K562 (cell line): ENCODE measurements around the gene NDN. TPM values are rescaled to one million over a fixed set of nuclear protein-coding genes. Genes with fewer than 3 reads are reported as not detected.

Experiments
- CBX2 ChIP-seq: fragments of 200-600 bp; sonication (generic); IDR thresholded peaks from one replicate; pipeline ENCODE4 v1.6.1; 2012; ENCODE audit warnings: mild to moderate bottlenecking, low read length, inconsistent platforms; ENCODE audit not compliant: insufficient read depth, poor library complexity, severe bottlenecking
- CHCHD3 ChIP-seq: fragments of 250-450 bp; sonication (Bioruptor Pico); IDR thresholded peaks from 2 replicates; pipeline ENCODE4 v2.1.2; 2022; ENCODE audit warnings: mild to moderate bottlenecking
- CXXC5 ChIP-seq: fragments of 250-450 bp; sonication (Bioruptor Pico); IDR thresholded peaks from 2 replicates; pipeline ENCODE4 v1.8.0; 2022; ENCODE audit warnings: inconsistent platforms, mild to moderate bottlenecking, moderate library complexity
- DPF2 ChIP-seq: fragments of 450-650 bp; IDR thresholded peaks from 2 replicates; pipeline ENCODE4 v1.6.1; 2016
- E2F3 ChIP-seq: fragments of 250-450 bp; sonication (Bioruptor Pico); IDR thresholded peaks from 2 replicates; pipeline ENCODE4 v1.4.0; 2020; ENCODE audit warnings: mild to moderate bottlenecking
- ELF2 ChIP-seq: fragments of 250-450 bp; sonication (Bioruptor Pico); IDR thresholded peaks from 2 replicates; pipeline ENCODE4 v1.5.0; 2021; ENCODE audit warnings: mild to moderate bottlenecking
- ELK1 ChIP-seq: sonication (generic); formaldehyde crosslinking; IDR thresholded peaks from 2 replicates; pipeline ENCODE4 v1.8.1; 2022; ENCODE audit warnings: missing genetic modification reagents
- EP400 ChIP-seq: fragments of 450-650 bp; IDR thresholded peaks from 2 replicates; pipeline ENCODE4 v1.6.1; 2017; ENCODE audit warnings: antibody characterized with exemption, mild to moderate bottlenecking, moderate library complexity
- FOS ChIP-seq: IDR thresholded peaks from 3 replicates; pipeline ENCODE4 v1.6.1; 2011; ENCODE audit not compliant: insufficient read length; ENCODE audit errors: extremely low read depth
- FOSL1 ChIP-seq: fragments of 200-800 bp; sonication (Bioruptor generic); conservative IDR thresholded peaks from 2 replicates; pipeline ENCODE4 v1.6.1; 2016; ENCODE audit warnings: missing genetic modification characterization, missing compliant biosample characterization
- MED1 ChIP-seq: sonication (generic); formaldehyde crosslinking; IDR thresholded peaks from 2 replicates; pipeline ENCODE4 v1.8.1; 2023; ENCODE audit warnings: missing genetic modification reagents, borderline replicate concordance
- NR2F6 ChIP-seq: fragments of 450-650 bp; formaldehyde crosslinking; IDR thresholded peaks from 2 replicates; pipeline ENCODE4 v1.4.0; 2020; ENCODE audit warnings: mild to moderate bottlenecking
- POLR2A ChIP-seq: fragments of 450-650 bp; conservative IDR thresholded peaks from 2 replicates; pipeline ENCODE4 v1.6.1; 2016
- POU5F1 ChIP-seq: fragments of 150-350 bp; IDR thresholded peaks from 2 replicates; pipeline ENCODE4 v1.6.1; 2014; ENCODE audit warnings: borderline replicate concordance, low read length, low read depth, mild to moderate bottlenecking; ENCODE audit not compliant: partially characterized antibody
- SMAD4 ChIP-seq: fragments of 250-450 bp; sonication (Bioruptor Pico); conservative IDR thresholded peaks from 2 replicates; pipeline ENCODE4 v1.8.0; 2021; ENCODE audit warnings: inconsistent platforms, mild to moderate bottlenecking, moderate library complexity
- STAT5B ChIP-seq: fragments of 250-450 bp; sonication (Bioruptor Pico); IDR thresholded peaks from 2 replicates; pipeline ENCODE4 v1.8.0; 2021; ENCODE audit warnings: mild to moderate bottlenecking, inconsistent platforms
- TCF7 ChIP-seq: sonication (generic); IDR thresholded peaks from 2 replicates; pipeline ENCODE4 v1.6.1; 2016; ENCODE audit warnings: antibody characterized with exemption, borderline replicate concordance
- TSC22D4 ChIP-seq: fragments of 450-650 bp; IDR thresholded peaks from 2 replicates; pipeline ENCODE4 v1.6.1; 2016; ENCODE audit warnings: missing genetic modification characterization, missing biosample characterization, control low read depth
- ZBTB17 ChIP-seq: fragments of 450-650 bp; formaldehyde crosslinking; IDR thresholded peaks from 2 replicates; pipeline ENCODE4 v1.4.0; 2020; ENCODE audit warnings: mild to moderate bottlenecking
- ZFP36 ChIP-seq: fragments of 150-350 bp; IDR thresholded peaks from 2 replicates; pipeline ENCODE4 v1.6.1; 2018; ENCODE audit warnings: low read length, low read depth; ENCODE audit not compliant: partially characterized antibody
- ZFX ChIP-seq: sonication (generic); formaldehyde crosslinking; IDR thresholded peaks from 2 replicates; pipeline ENCODE4 v1.8.0; 2022; ENCODE audit warnings: mild to moderate bottlenecking, missing genetic modification reagents, moderate library complexity
- ZNF143 ChIP-seq: sonication (generic); formaldehyde crosslinking; IDR thresholded peaks from 2 replicates; pipeline ENCODE4 v1.9.0; 2022; ENCODE audit warnings: mild to moderate bottlenecking, missing genetic modification reagents
- ZNF436 ChIP-seq: fragments of 250-450, 450-650 bp; sonication (Bioruptor Pico); formaldehyde crosslinking; IDR thresholded peaks from 2 replicates; pipeline ENCODE4 v1.7.0; 2020; ENCODE audit warnings: mild to moderate bottlenecking
- polyA plus RNA-seq, 8 experiments: library from polyadenylated mRNA; depleted of rRNA in 4 of 8; stranded (reverse) in 5 of 8; unstranded in 3 of 8; fragments of >200 nt; fragmentation: Nextera tagmentation in 2 of 8; fragmentation: Illumina TruSeq in 1 of 8; extraction: Ambion mirVana in 2 of 8; extraction: Trizol in 1 of 8; gene quantifications; 2 replicates each; pipeline versions ENCODE4 v1.2.1 to v1.2.3, GENCODE V29; 2011 to 2014; ENCODE audit warnings: inconsistent platforms in 1 of 8, missing spikeins in 1 of 8
- total RNA-seq, 7 experiments: library from RNA; depleted of rRNA in 6 of 7; stranded (reverse); fragments of >200 nt in 6 of 7; fragmentation: Illumina TruSeq in 2 of 7; extraction: Trizol in 2 of 7; gene quantifications; 2 replicates each; pipeline versions ENCODE4 v1.2.1 to v1.2.3, GENCODE V29; 2011 to 2021; ENCODE audit warnings: low replicate concordance in 1 of 7
- TF ChIP-seq, protein P1 (sequence below): fragments of 250-450 bp; sonication (Bioruptor Pico); IDR thresholded peaks from 2 replicates; pipeline ENCODE4 v1.5.0; 2020; ENCODE audit warnings: mild to moderate bottlenecking, borderline replicate concordance

Gene NDN
- total and polyA plus RNA-seq, 9 of the 15 experiments (the other 6 are each of a cell fraction or from before 2014, with no cell fraction given) = 0.52 to 5.7 (median 2.1) TPM

- TF ChIP-seq, protein P1, sequence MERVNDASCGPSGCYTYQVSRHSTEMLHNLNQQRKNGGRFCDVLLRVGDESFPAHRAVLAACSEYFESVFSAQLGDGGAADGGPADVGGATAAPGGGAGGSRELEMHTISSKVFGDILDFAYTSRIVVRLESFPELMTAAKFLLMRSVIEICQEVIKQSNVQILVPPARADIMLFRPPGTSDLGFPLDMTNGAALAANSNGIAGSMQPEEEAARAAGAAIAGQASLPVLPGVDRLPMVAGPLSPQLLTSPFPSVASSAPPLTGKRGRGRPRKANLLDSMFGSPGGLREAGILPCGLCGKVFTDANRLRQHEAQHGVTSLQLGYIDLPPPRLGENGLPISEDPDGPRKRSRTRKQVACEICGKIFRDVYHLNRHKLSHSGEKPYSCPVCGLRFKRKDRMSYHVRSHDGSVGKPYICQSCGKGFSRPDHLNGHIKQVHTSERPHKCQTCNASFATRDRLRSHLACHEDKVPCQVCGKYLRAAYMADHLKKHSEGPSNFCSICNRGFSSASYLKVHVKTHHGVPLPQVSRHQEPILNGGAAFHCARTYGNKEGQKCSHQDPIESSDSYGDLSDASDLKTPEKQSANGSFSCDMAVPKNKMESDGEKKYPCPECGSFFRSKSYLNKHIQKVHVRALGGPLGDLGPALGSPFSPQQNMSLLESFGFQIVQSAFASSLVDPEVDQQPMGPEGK = no peak
- TF ChIP-seq SMAD4 (CRISPR knock-in tag) (no peak), TCF7 (no peak), CXXC5 (CRISPR knock-in tag) (peak; percentile 29; the same call in 1 of the 2 replicates), E2F3 (CRISPR knock-in tag) (no peak), ZFP36 (no peak), ZNF143 (CRISPR knock-in tag) (no peak), ZBTB17 (CRISPR knock-in tag) (no peak), ELF2 (CRISPR knock-in tag) (no peak), NR2F6 (no peak), CHCHD3 (no peak), FOSL1 (tag) (no peak), TSC22D4 (tag) (no peak), STAT5B (CRISPR knock-in tag) (no peak), POLR2A (no peak), EP400 (no peak), ZFX (CRISPR knock-in tag) (no peak), ZNF436 (CRISPR knock-in tag) (no peak), CBX2 (no peak), DPF2 (no peak), ELK1 (CRISPR knock-in tag) (no peak), MED1 (CRISPR knock-in tag) (no peak), FOS (no peak), POU5F1 (no peak)
Measured at GRCh38 chr15:23687143-23687470, at the start of gene NDN (continued).
